Measurements from ENCODE around the gene SLC26A4.

SLC26A4 gene

GRCh38 chr7:107661081-107661864 lies 645 bp downstream of the SLC26A4 start:
- no peak for DNase-seq

- no peak for DNase-seq
Measured at GRCh38 chr7:107661865-107662379, 1.3 kb downstream of the SLC26A4 start.

- no peak for DNase-seq
Measured at GRCh38 chr7:107663196-107663595, 2.6 kb downstream of the SLC26A4 start.

GRCh38 chr7:107666790-107667189 lies 6.2 kb downstream of the SLC26A4 start:
- DNase-seq: no peak

GRCh38 chr7:107667341-107667740 lies 6.7 kb downstream of the SLC26A4 start:
- DNase-seq: no peak

- no peak for DNase-seq
Measured at GRCh38 chr7:107668296-107668695, 7.7 kb downstream of the SLC26A4 start.

- no peak for DNase-seq
Measured at GRCh38 chr7:107672183-107672582, 11.6 kb downstream of the SLC26A4 start.

GRCh38 chr7:107676249-107676648 lies 15.6 kb downstream of the SLC26A4 start:
- DNase-seq: no peak

GRCh38 chr7:107678110-107678753 lies 17.6 kb downstream of the SLC26A4 start:
- no peak for DNase-seq

GRCh38 chr7:107680478-107680877 lies 19.9 kb downstream of the SLC26A4 start:
- DNase-seq: no peak

- no peak for DNase-seq
Measured at GRCh38 chr7:107682886-107683285, 22.3 kb downstream of the SLC26A4 start.

GRCh38 chr7:107684287-107684686 lies 23.7 kb downstream of the SLC26A4 start:
- DNase-seq: no peak

GRCh38 chr7:107684947-107685463 lies 24.4 kb downstream of the SLC26A4 start:
- no peak for DNase-seq

GRCh38 chr7:107686816-107687387 lies 26.3 kb downstream of the SLC26A4 start:
- DNase-seq: no peak

- DNase-seq: no peak
Measured at GRCh38 chr7:107687656-107688055, 27.0 kb downstream of the SLC26A4 start.

- DNase-seq: no peak
Measured at GRCh38 chr7:107689553-107689952, 28.9 kb downstream of the SLC26A4 start.

- DNase-seq: no peak
Measured at GRCh38 chr7:107690084-107690483, 29.5 kb downstream of the SLC26A4 start.

GRCh38 chr7:107690611-107691010 lies 30.0 kb downstream of the SLC26A4 start:
- DNase-seq: no peak

GRCh38 chr7:107691716-107692115 lies 31.1 kb downstream of the SLC26A4 start:
- DNase-seq: no peak

GRCh38 chr7:107692501-107692900 lies 31.9 kb downstream of the SLC26A4 start:
- DNase-seq: no peak

- DNase-seq: no peak
Measured at GRCh38 chr7:107693396-107693795, 32.8 kb downstream of the SLC26A4 start.

- DNase-seq: no peak
Measured at GRCh38 chr7:107694386-107694785, 33.8 kb downstream of the SLC26A4 start.

GRCh38 chr7:107696330-107696946 lies 35.8 kb downstream of the SLC26A4 start:
- no peak for DNase-seq
